PC-3 (cell line): Measurements from ENCODE around the gene SMPD4. TPM values are rescaled to one million over a fixed set of nuclear protein-coding genes. Genes with fewer than 3 reads are reported as not detected.
"Not testable (repeated sequence)": the region's sequence is repeated elsewhere in the genome, so short reads cannot be mapped to it uniquely, and the experiment has no call there.

Experiments
- ATAC-seq: fragments of 200-7000 bp; cut with Tn5 transposase; 2 replicates; pipeline ENCODE4 v1.9.1; 2020; ENCODE audit warnings: mild to moderate bottlenecking, moderate library complexity
- BruUV-seq: library from RNA; stranded (reverse); fragments of 400-500 nt; replicated peaks from 2 replicates; lab custom pipeline; 2021; lab: Mats Ljungman, UMichigan
- CTCF ChIA-PET: fragments of 300-600 bp; sonication (Branson Sonifier 250); formaldehyde crosslinking; loops from one replicate; lab custom pipeline; 2022; ENCODE audit warnings: antibody characterized with exemption; lab: Charles Lee
- POLR2A ChIA-PET: fragments of 300-600 bp; sonication (Branson Sonifier 250); formaldehyde crosslinking; loops from one replicate; lab custom pipeline; 2022; ENCODE audit warnings: antibody characterized with exemption; ENCODE audit not compliant: unreplicated experiment; lab: Charles Lee
- DNase-seq: peaks from one replicate; pipeline ENCODE4 v3.0.0-alpha.2; 2015
- H2AFZ ChIP-seq: fragments of 300-600 bp; sonication (generic); 2 replicates; pipeline ENCODE4 v1.6.0; 2016; ENCODE audit warnings: antibody characterized with exemption, low read length
- H3F3A ChIP-seq: fragments of 300-600 bp; sonication (generic); one replicate; pipeline ENCODE4 v1.6.0; 2017; ENCODE audit warnings: antibody characterized with exemption, low read length, control low read depth, mild to moderate bottlenecking; ENCODE audit not compliant: unreplicated experiment
- H3K27ac ChIP-seq: fragments of 300-600 bp; sonication (generic); 2 replicates; pipeline ENCODE4 v1.5.1; 2016; ENCODE audit warnings: mild to moderate bottlenecking, low read length
- H3K27me3 ChIP-seq: fragments of 300-600 bp; sonication (generic); 2 replicates; pipeline ENCODE4 v1.6.1; 2016; ENCODE audit warnings: low read length, mixed read lengths
- H3K36me3 ChIP-seq: fragments of 300-600 bp; sonication (generic); 2 replicates; pipeline ENCODE4 v1.6.1; 2016; ENCODE audit warnings: low read depth, mixed run types, low read length, mixed read lengths
- H3K4me1 ChIP-seq: fragments of 300-600 bp; sonication (generic); 2 replicates; pipeline ENCODE4 v1.5.1; 2016; ENCODE audit warnings: low read length; ENCODE audit not compliant: insufficient read depth
- H3K4me2 ChIP-seq: fragments of 300-600 bp; sonication (generic); 2 replicates; pipeline ENCODE4 v1.6.0; 2016; ENCODE audit warnings: low read length
- H3K4me3 ChIP-seq: fragments of 300-600 bp; sonication (generic); 2 replicates; pipeline ENCODE4 v1.5.1; 2016; ENCODE audit warnings: mild to moderate bottlenecking, low read length, mixed read lengths
- H3K79me2 ChIP-seq: fragments of 300-600 bp; sonication (generic); 2 replicates; pipeline ENCODE4 v1.6.1; 2017; ENCODE audit warnings: low read length, mixed read lengths
- H3K9ac ChIP-seq: fragments of 300-600 bp; sonication (generic); 2 replicates; pipeline ENCODE4 v1.6.0; 2016; ENCODE audit warnings: mild to moderate bottlenecking, low read length
- H3K9me2 ChIP-seq: fragments of 300-600 bp; sonication (generic); replicated peaks from 2 replicates; pipeline ENCODE4 v1.6.1; 2016; ENCODE audit warnings: mixed run types, low read length, mixed read lengths
- H3K9me3 ChIP-seq: fragments of 300-600 bp; sonication (generic); 2 replicates; pipeline ENCODE4 v1.6.1; 2016; ENCODE audit warnings: low read length, mixed read lengths
- H4K20me1 ChIP-seq: fragments of 300-600 bp; sonication (generic); 2 replicates; pipeline ENCODE4 v1.6.1; 2016; ENCODE audit warnings: low read length, mixed read lengths
- EZH2 ChIP-seq: fragments of 300-600 bp; sonication (generic); IDR thresholded peaks from one replicate; pipeline ENCODE4 v1.6.1; 2017; ENCODE audit warnings: antibody characterized with exemption, mild to moderate bottlenecking, low read length; ENCODE audit not compliant: unreplicated experiment
- EZH2phosphoT487 ChIP-seq: fragments of 300-600 bp; sonication (generic); IDR thresholded peaks from 2 replicates; pipeline ENCODE4 v1.6.1; 2018; ENCODE audit warnings: mild to moderate bottlenecking, antibody characterized with exemption, low read length, borderline replicate concordance
- intact Hi-C: fragments of 100-400 bp; cut with micrococcal nuclease; formaldehyde crosslinking; loops from 2 replicates; pipeline ENCODE4 v1.9.0; 2023
- total RNA-seq: library from RNA; depleted of rRNA; stranded (reverse); fragments of >200 nt; gene quantifications from 2 replicates; pipeline ENCODE4 v1.2.3, GENCODE V29; 2014
- TF ChIP-seq, protein P1 (sequence below): fragments of 300-600 bp; sonication (generic); conservative IDR thresholded peaks from 2 replicates; pipeline ENCODE4 v1.5.1; 2017; ENCODE audit warnings: antibody characterized with exemption, low read depth, mild to moderate bottlenecking, low read length

Gene SMPD4
- total RNA-seq, 1 experiment from 2014 or later = 64.4 TPM

DNA sequence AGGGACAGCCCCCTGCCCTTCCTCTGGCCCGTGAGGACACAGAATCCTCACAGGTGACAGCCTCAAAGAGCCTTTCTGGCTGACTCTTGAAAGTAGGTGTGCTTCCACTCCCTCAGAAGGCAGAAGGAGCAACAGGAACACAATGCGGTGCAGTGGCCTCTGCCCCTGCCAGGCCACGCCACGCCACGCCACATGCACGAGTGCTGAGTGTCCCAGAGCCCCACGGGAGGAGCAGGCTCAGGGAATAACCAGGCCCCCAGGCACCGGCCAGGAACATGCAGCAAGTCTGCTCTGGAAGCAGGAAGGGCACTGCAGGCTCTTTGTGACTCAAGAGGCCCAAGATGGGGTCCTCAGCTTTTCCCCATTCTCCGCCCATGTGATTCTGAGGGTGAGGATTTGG lies 18.4 kb downstream of the SMPD4 start:
- Histone ChIP-seq H4K20me1 (no peaks in the 10 kb centered on the region), H3K27ac (no peak overlapping the region), H2AFZ (no peak overlapping the region), H3K79me2 (no peaks in the 10 kb centered on the region), H3K36me3 (peaks cover 11% of the 10 kb centered on the region), H3K9me2 (no peaks in the 10 kb centered on the region), H3K9ac (no peak overlapping the region), H3F3A (no peaks in the 10 kb centered on the region), H3K4me3 (no peak overlapping the region), H3K27me3 (no peaks in the 10 kb centered on the region), H3K9me3 (no peaks in the 10 kb centered on the region), H3K4me1 (no peaks in the 10 kb centered on the region), H3K4me2 (no peak overlapping the region)
- ATAC-seq (no peak), DNase-seq (no peak)
- no TSS peak for BruUV-seq
- ChIA-PET POLR2A (no interaction called here), CTCF (no interaction called here)
- intact Hi-C loops = no loop called here
- TF ChIP-seq, protein P1, sequence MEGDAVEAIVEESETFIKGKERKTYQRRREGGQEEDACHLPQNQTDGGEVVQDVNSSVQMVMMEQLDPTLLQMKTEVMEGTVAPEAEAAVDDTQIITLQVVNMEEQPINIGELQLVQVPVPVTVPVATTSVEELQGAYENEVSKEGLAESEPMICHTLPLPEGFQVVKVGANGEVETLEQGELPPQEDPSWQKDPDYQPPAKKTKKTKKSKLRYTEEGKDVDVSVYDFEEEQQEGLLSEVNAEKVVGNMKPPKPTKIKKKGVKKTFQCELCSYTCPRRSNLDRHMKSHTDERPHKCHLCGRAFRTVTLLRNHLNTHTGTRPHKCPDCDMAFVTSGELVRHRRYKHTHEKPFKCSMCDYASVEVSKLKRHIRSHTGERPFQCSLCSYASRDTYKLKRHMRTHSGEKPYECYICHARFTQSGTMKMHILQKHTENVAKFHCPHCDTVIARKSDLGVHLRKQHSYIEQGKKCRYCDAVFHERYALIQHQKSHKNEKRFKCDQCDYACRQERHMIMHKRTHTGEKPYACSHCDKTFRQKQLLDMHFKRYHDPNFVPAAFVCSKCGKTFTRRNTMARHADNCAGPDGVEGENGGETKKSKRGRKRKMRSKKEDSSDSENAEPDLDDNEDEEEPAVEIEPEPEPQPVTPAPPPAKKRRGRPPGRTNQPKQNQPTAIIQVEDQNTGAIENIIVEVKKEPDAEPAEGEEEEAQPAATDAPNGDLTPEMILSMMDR = no peak
- TF ChIP-seq EZH2phosphoT487 (no peak), EZH2 (no peak)

DNA sequence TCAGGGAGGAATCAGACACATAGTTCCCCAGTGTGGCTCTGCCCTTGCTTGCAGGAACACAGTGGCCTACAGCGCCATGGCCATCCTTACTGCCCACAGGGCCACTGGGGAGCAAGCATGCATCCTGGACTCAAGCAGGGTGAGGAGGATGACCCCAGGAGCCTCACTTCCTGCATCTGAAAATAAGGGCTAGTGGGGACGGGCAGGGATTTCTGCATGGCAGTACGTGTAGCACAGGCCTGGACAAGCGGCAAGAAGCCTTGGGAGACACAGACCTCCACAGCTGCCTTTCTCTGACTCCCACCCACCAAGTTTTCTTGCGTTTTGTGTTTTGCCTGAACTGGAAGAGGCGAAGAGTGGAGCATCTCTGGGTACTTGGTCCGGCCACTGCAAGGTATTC lies 18.9 kb downstream of the SMPD4 start:
- H3K27me3 ChIP-seq, H3K4me2 ChIP-seq, DNase-seq, H3K79me2 ChIP-seq, H3K9ac ChIP-seq, H2AFZ ChIP-seq, H3F3A ChIP-seq, CTCF ChIA-PET, POLR2A ChIA-PET, H3K4me3 ChIP-seq, H3K9me2 ChIP-seq, H3K27ac ChIP-seq, H4K20me1 ChIP-seq, H3K9me3 ChIP-seq, intact Hi-C loops, H3K36me3 ChIP-seq, ATAC-seq, H3K4me1 ChIP-seq, BruUV-seq: not testable (repeated sequence)

GRCh38 chr2:130160838-130161705 lies 20.3 kb downstream of the SMPD4 start:
- ATAC-seq, H4K20me1 ChIP-seq, H3K79me2 ChIP-seq, H3K4me1 ChIP-seq, H3K4me3 ChIP-seq, DNase-seq, H3F3A ChIP-seq, H2AFZ ChIP-seq, BruUV-seq, H3K36me3 ChIP-seq, H3K9me2 ChIP-seq, H3K9me3 ChIP-seq, H3K4me2 ChIP-seq, CTCF ChIA-PET, intact Hi-C loops, H3K27me3 ChIP-seq, H3K9ac ChIP-seq, H3K27ac ChIP-seq, POLR2A ChIA-PET: not testable (repeated sequence)
